ENCODE data around the gene FOCAD. TPM values are rescaled to one million over a fixed set of nuclear protein-coding genes. Genes with fewer than 3 reads are reported as not detected.

Gene FOCAD
- total and polyA plus RNA-seq, 2 donors (not counting 1 experiment from before 2014, with no cell fraction given) = 4.0 to 10.1 TPM

GRCh38 chr9:20873240-20873865 is 189.3 kb downstream of the FOCAD start:
- no peak overlapping the region for H3K4me2 ChIP-seq (replicated peaks; ENCODE audit: low read depth, low read length, poor library complexity, severe bottlenecking)
- ChIA-PET CTCF (interaction anchor here (1.3 kb wide), 1 partner anchor 11 kb away, joined by 5 read pairs; no protein-coding TSS in a partner anchor), POLR2A (no interaction called here)
- H3K4me3 ChIP-seq (ENCODE audit: control extremely low read depth in 1 of 5, extremely low read depth in 1 of 5, insufficient read depth in 1 of 5, low read depth in 2 of 5, low read length in 4 of 5) = no peak overlapping the region
- H3K9me3 ChIP-seq (ENCODE audit: control extremely low read depth in 1 of 3, control insufficient read depth in 2 of 3, insufficient read depth in 1 of 3, low read length in 2 of 3) = no peaks in the 10 kb centered on the region
- no peak for TF ChIP-seq CTCF (IDR thresholded peaks at IDR 0.05)
- TF ChIP-seq EZH2 (IDR thresholded peaks at IDR 0.05; ENCODE audit: borderline replicate concordance, insufficient read depth, low read depth, low read length, poor library complexity, severe bottlenecking) = no peak
- WGBS (ENCODE audit: insufficient coverage) = no CpG with 5 or more reads among the region's 5 CpGs
- H3K27ac ChIP-seq (ENCODE audit: low read length in 2 of 2) = no peak overlapping the region
- intact Hi-C loops (cut with micrococcal nuclease) = no loop called here
- H3K36me3 ChIP-seq (replicated peaks in 1 of 2; ENCODE audit: control extremely low read depth in 1 of 2, control insufficient read depth in 1 of 2, extremely low read depth in 1 of 2, insufficient read depth in 2 of 2, low read length in 1 of 2) = no peaks in the 10 kb centered on the region
- no peak overlapping the region for H2AFZ ChIP-seq (ENCODE audit: insufficient read depth, low read depth, low read length, poor library complexity, severe bottlenecking)
- Mint-ChIP-seq H3K9me3 (ENCODE audit: insufficient read depth) (no peaks in the 10 kb centered on the region), H3K4me1 (peaks cover 14% of the 10 kb centered on the region), H3K27ac (no peak overlapping the region), H3K4me3 (no peak overlapping the region), H3K27me3 (no peaks in the 10 kb centered on the region)
- H3K9ac ChIP-seq (ENCODE audit: low read length) = no peak overlapping the region
- H4K20me1 ChIP-seq (ENCODE audit: control insufficient read depth, insufficient read depth, low read length, poor library complexity, severe bottlenecking) = no peaks in the 10 kb centered on the region
- H3K4me1 ChIP-seq (ENCODE audit: control insufficient read depth in 2 of 2, insufficient read depth in 2 of 2, low read length in 2 of 2) = peaks cover 7 to 16% of the 10 kb centered on the region in 2 donors
- DNase-seq (peak; percentile 2), ATAC-seq (ENCODE audit: low read depth) (no peak)
- H3K79me2 ChIP-seq (ENCODE audit: control insufficient read depth, insufficient read depth, low read length) = no peaks in the 10 kb centered on the region
- H3K27me3 ChIP-seq (replicated peaks in 1 of 4; ENCODE audit: control extremely low read depth in 1 of 4, control insufficient read depth in 3 of 4, insufficient read depth in 4 of 4, low read length in 3 of 4) = no peaks in the 10 kb centered on the region

GRCh38 chr9:20880271-20880670 is 196.2 kb downstream of the FOCAD start:
- H3K27ac Mint-ChIP-seq = no peak overlapping the region
- Histone ChIP-seq H3K36me3 (replicated peaks in 1 of 2; ENCODE audit: control extremely low read depth in 1 of 2, control insufficient read depth in 1 of 2, extremely low read depth in 1 of 2, insufficient read depth in 2 of 2, low read length in 1 of 2) (no peaks in the 10 kb centered on the region), H3K9me3 (ENCODE audit: control extremely low read depth in 1 of 3, control insufficient read depth in 2 of 3, insufficient read depth in 1 of 3, low read length in 2 of 3) (no peaks in the 10 kb centered on the region), H3K9ac (ENCODE audit: low read length) (no peak overlapping the region), H3K4me1 (ENCODE audit: control insufficient read depth in 2 of 2, insufficient read depth in 2 of 2, low read length in 2 of 2) (no peaks in the 10 kb centered on the region), H3K4me3 (ENCODE audit: control extremely low read depth in 1 of 5, extremely low read depth in 1 of 5, insufficient read depth in 1 of 5, low read depth in 2 of 5, low read length in 4 of 5) (no peak overlapping the region), H4K20me1 (ENCODE audit: control insufficient read depth, insufficient read depth, low read length, poor library complexity, severe bottlenecking) (no peaks in the 10 kb centered on the region), H3K79me2 (ENCODE audit: control insufficient read depth, insufficient read depth, low read length) (no peaks in the 10 kb centered on the region), H3K27ac (ENCODE audit: low read length in 2 of 2) (no peak overlapping the region), H3K4me2 (replicated peaks; ENCODE audit: low read depth, low read length, poor library complexity, severe bottlenecking) (no peak overlapping the region), H3K27me3 (replicated peaks in 1 of 4; ENCODE audit: control extremely low read depth in 1 of 4, control insufficient read depth in 3 of 4, insufficient read depth in 4 of 4, low read length in 3 of 4) (no peaks in the 10 kb centered on the region), H2AFZ (ENCODE audit: insufficient read depth, low read depth, low read length, poor library complexity, severe bottlenecking) (no peak overlapping the region)
- no peaks in the 10 kb centered on the region for H3K9me3 Mint-ChIP-seq (ENCODE audit: insufficient read depth)
- no peaks in the 10 kb centered on the region for H3K27me3 Mint-ChIP-seq
- no peak overlapping the region for H3K4me3 Mint-ChIP-seq
- intact Hi-C loops (cut with micrococcal nuclease) = loop anchor here (10.0 kb wide), 1 partner anchor 955 kb away; no protein-coding TSS in a partner anchor
- CTCF ChIA-PET = no interaction called here
- H3K4me1 Mint-ChIP-seq = no peaks in the 10 kb centered on the region
- DNase-seq = no peak
- POLR2A ChIA-PET = no interaction called here
- ATAC-seq (ENCODE audit: low read depth) = no peak
- no peak for TF ChIP-seq CTCF (IDR thresholded peaks at IDR 0.05)
- TF ChIP-seq EZH2 (IDR thresholded peaks at IDR 0.05; ENCODE audit: borderline replicate concordance, insufficient read depth, low read depth, low read length, poor library complexity, severe bottlenecking) = no peak
- WGBS (ENCODE audit: insufficient coverage) = 94% methylated on average over 2 of the region's 2 CpGs
